GM12878 (cell line): ENCODE results near the gene ZNF701. TPM values are rescaled to one million over a fixed set of nuclear protein-coding genes. Genes with fewer than 3 reads are reported as not detected.

Source experiments
- BCLAF1 ChIP-seq: fragments of 450-650 bp; IDR thresholded peaks from 2 replicates; pipeline ENCODE4 v1.6.1; 2017; ENCODE audit warnings: antibody characterized with exemption, mild to moderate bottlenecking, moderate library complexity
- ETV6 ChIP-seq, 2 experiments: fragments of 450-650 bp in 1 of 2; IDR thresholded peaks in 1 of 2; conservative IDR thresholded peaks in 1 of 2; 2 replicates each; pipeline ENCODE4 v1.6.1; 2014; ENCODE audit warnings: antibody characterized with exemption in 1 of 2, borderline replicate concordance in 1 of 2, low read depth in 1 of 2, mild to moderate bottlenecking in 1 of 2, moderate library complexity in 1 of 2
- FOS ChIP-seq: IDR thresholded peaks from 3 replicates; pipeline ENCODE4 v1.6.1; 2011; ENCODE audit warnings: borderline replicate concordance; ENCODE audit not compliant: insufficient read length; ENCODE audit errors: extremely low read depth
- FOXK2 ChIP-seq: fragments of 450-650 bp; IDR thresholded peaks from 2 replicates; pipeline ENCODE4 v1.6.1; 2017; ENCODE audit warnings: mild to moderate bottlenecking, moderate library complexity
- HDAC2 ChIP-seq: fragments of 200-600 bp; sonication (generic); IDR thresholded peaks from 2 replicates; pipeline ENCODE4 v1.6.1; 2017
- HDAC6 ChIP-seq: fragments of 200-600 bp; sonication (generic); IDR thresholded peaks from one replicate; pipeline ENCODE4 v1.8.0; 2017; ENCODE audit warnings: antibody characterized with exemption; ENCODE audit not compliant: unreplicated experiment
- HSF1 ChIP-seq: fragments of 150-350 bp; IDR thresholded peaks from 2 replicates; pipeline ENCODE4 v1.6.1; 2014; ENCODE audit warnings: mild to moderate bottlenecking, low read depth, low read length
- NRF1 ChIP-seq: conservative IDR thresholded peaks from 2 replicates; pipeline ENCODE4 v1.6.1; 2011; ENCODE audit warnings: mild to moderate bottlenecking, low read depth, low read length, improper control_type of control experiment
- POU2F2 ChIP-seq: IDR thresholded peaks from 3 replicates; pipeline ENCODE4 v1.6.1; 2011; ENCODE audit warnings: low read depth, mild to moderate bottlenecking, low read length, borderline replicate concordance
- REST ChIP-seq: IDR thresholded peaks from 2 replicates; pipeline ENCODE4 v1.6.1; 2012; ENCODE audit warnings: mild to moderate bottlenecking, low read depth, low read length
- TCF3 ChIP-seq: IDR thresholded peaks from 2 replicates; pipeline ENCODE4 v1.6.1; 2012; ENCODE audit warnings: low read depth, mild to moderate bottlenecking, low read length, borderline replicate concordance; ENCODE audit not compliant: insufficient read depth
- TCF7 ChIP-seq: IDR thresholded peaks from 2 replicates; pipeline ENCODE4 v1.6.1; 2014; ENCODE audit warnings: antibody characterized with exemption, borderline replicate concordance
- USF2 ChIP-seq: IDR thresholded peaks from 2 replicates; pipeline ENCODE4 v1.6.1; 2011; ENCODE audit warnings: low read depth, low read length, improper control_type of control experiment, borderline replicate concordance
- ZBTB40 ChIP-seq: fragments of 450-650 bp; IDR thresholded peaks from 2 replicates; pipeline ENCODE4 v1.6.1; 2016; ENCODE audit warnings: mild to moderate bottlenecking, moderate library complexity, borderline replicate concordance
- ZNF207 ChIP-seq: fragments of 450-650 bp; IDR thresholded peaks from 2 replicates; pipeline ENCODE4 v1.6.1; 2014; ENCODE audit warnings: antibody characterized with exemption, mild to moderate bottlenecking, borderline replicate concordance
- polyA plus RNA-seq, 11 experiments: library from polyadenylated mRNA; depleted of rRNA in 4 of 11; unstranded in 6 of 11; stranded (reverse) in 5 of 11; fragments of >200 nt; fragmentation: Nextera tagmentation in 4 of 11; fragmentation: Illumina TruSeq in 1 of 11; extraction: Ambion mirVana in 4 of 11; extraction: Trizol in 1 of 11; gene quantifications; 1 replicate in 1 of 11; 2 replicates in 10 of 11; pipeline versions ENCODE4 v1.2.1 to v1.2.3, GENCODE V29; 2011 to 2016; ENCODE audit warnings: inconsistent platforms in 2 of 11, missing spikeins in 2 of 11, low read depth in 1 of 11
- total RNA-seq, 4 experiments: library from RNA; depleted of rRNA in 3 of 4; stranded (reverse); fragments of >200 nt in 3 of 4; fragmentation: Illumina TruSeq in 1 of 4; extraction: Trizol in 1 of 4; gene quantifications; 2 replicates each; pipeline versions ENCODE4 v1.2.1 to v1.2.3, GENCODE V29; 2013 to 2021

ZNF701 gene
- total and polyA plus RNA-seq, 10 of the 15 experiments (the other 5 are each of a cell fraction or from before 2014, with no cell fraction given): 3.1 to 18.1 (median 8.0) TPM

- no peak for TF ChIP-seq REST
- no peak for TF ChIP-seq HDAC6
- TF ChIP-seq TCF7: no peak
- TF ChIP-seq USF2: no peak
- TF ChIP-seq ETV6 (conservative IDR thresholded peaks at IDR 0.05 in 1 of 2, IDR thresholded peaks at IDR 0.05 in 1 of 2; ENCODE audit: borderline replicate concordance in 1 of 2, low read depth in 1 of 2): no peak
- TF ChIP-seq NRF1: no peak
- no peak for TF ChIP-seq ZNF207
- no peak for TF ChIP-seq HSF1
- TF ChIP-seq FOXK2: peak; percentile 42; the same call in 1 of the 2 replicates
- no peak for TF ChIP-seq BCLAF1
- no peak for TF ChIP-seq FOS
- TF ChIP-seq HDAC2: no peak
- peak; percentile 72; the same call in 1 of the 2 replicates for TF ChIP-seq ZBTB40
- TF ChIP-seq TCF3: no peak
- TF ChIP-seq POU2F2: peak; percentile 26; the same call in 1 of the 3 replicates
Observed at GRCh38 chr19:52535771-52536447, 34.2 kb upstream of the ZNF701 start (continued).
